Measurements from ENCODE around the gene MICAL2. TPM values are rescaled to one million over a fixed set of nuclear protein-coding genes. Genes with fewer than 3 reads are reported as not detected.

Gene MICAL2
- total and polyA plus RNA-seq, 7 donors: 6.8 to 45.7 (median 15.0) TPM

DNA sequence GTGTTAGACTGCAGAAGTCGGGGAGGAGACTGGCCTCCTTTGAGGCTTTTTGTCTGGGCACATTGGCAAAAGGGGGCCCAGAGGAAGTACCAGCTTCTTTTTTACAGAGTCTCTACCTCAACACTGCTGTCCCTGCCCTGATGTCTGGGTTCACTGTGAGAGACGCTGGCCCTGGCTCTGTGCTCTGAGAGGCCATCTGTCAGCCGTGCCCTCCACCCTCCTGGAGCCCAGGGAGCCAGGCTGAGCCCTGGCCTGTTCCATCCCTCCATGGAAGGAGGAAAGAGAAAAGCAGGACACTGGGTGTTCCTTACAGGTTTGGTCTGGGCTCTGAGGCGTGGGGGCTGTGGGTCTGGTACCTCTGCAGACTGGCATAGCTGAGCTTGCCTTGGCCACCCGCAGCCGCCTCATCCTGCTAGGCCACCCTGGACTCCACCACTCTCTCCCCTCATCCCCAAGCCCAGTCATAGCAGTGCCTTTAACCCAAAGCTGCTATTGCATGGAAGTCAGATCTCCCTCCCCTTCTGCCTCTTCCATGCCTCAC, 161.5 kb downstream of the MICAL2 start:
- WGBS, 3 donors: 89 to 94% (median 91%) methylated on average over 6 of the region's 6 CpGs
- DNase-seq (no peak), ATAC-seq (no peak)
- H3K4me3 ChIP-seq: no peak overlapping the region
- TF ChIP-seq, protein P1, sequence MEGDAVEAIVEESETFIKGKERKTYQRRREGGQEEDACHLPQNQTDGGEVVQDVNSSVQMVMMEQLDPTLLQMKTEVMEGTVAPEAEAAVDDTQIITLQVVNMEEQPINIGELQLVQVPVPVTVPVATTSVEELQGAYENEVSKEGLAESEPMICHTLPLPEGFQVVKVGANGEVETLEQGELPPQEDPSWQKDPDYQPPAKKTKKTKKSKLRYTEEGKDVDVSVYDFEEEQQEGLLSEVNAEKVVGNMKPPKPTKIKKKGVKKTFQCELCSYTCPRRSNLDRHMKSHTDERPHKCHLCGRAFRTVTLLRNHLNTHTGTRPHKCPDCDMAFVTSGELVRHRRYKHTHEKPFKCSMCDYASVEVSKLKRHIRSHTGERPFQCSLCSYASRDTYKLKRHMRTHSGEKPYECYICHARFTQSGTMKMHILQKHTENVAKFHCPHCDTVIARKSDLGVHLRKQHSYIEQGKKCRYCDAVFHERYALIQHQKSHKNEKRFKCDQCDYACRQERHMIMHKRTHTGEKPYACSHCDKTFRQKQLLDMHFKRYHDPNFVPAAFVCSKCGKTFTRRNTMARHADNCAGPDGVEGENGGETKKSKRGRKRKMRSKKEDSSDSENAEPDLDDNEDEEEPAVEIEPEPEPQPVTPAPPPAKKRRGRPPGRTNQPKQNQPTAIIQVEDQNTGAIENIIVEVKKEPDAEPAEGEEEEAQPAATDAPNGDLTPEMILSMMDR (IDR thresholded peaks at IDR 0.05): no peak
- H3K27me3 ChIP-seq (ENCODE audit: insufficient read depth in 3 of 3, low read length in 2 of 3): no peaks in the 10 kb centered on the region
- H3K4me1 ChIP-seq: no peaks in the 10 kb centered on the region
- no peaks in the 10 kb centered on the region for H3K36me3 ChIP-seq (ENCODE audit: insufficient read depth in 1 of 2, low read depth in 1 of 2)
- H3K27ac ChIP-seq: no peak overlapping the region
- intact Hi-C loops (cut with DNase I): no loop called here
- no peaks in the 10 kb centered on the region for H3K9me3 ChIP-seq

DNA sequence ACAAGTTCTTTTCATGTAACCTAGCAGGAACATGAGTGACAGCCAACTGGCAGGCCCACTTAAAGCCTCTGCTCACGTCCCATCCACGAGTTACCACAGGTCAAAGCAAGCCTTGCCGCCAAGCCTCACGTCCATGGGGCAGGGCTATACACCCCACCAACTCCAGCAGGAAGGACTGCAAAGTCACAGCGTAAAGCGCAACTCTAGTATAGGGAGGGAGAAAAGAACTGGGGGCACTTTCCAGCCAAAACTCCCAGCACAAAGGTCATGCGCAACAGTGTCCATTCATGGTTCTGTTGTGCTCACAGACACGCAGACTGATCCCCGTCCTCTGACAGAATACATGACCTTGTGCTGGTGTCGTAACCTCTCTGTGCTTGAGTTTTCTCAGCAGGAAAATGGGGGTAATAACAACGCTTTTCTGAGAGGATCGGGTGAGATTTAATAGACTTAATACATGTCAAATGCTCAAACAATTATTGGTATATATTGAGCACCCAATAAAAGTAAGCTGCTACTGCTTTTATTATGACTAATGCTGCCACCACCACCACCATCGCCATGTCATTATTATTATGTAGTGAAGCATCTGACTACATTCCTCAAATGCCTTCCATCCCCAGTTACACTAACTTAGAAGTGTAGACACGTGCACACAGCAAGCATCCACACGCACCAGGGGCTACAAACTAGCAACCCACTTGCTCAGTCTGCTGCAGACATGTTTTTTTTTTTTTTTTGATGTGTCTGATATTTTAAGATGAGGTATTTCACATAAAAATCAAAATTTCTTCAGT, 162.6 kb downstream of the MICAL2 start:
- H3K4me3 ChIP-seq: no peak overlapping the region
- no peak for ATAC-seq
- TF ChIP-seq, protein P1 (IDR thresholded peaks at IDR 0.05): no peak
- DNase-seq: no peak
- no peaks in the 10 kb centered on the region for H3K9me3 ChIP-seq
- intact Hi-C loops (cut with DNase I): no loop called here
- H3K4me1 ChIP-seq: no peaks in the 10 kb centered on the region
- H3K36me3 ChIP-seq (ENCODE audit: insufficient read depth in 1 of 2, low read depth in 1 of 2): no peaks in the 10 kb centered on the region
- WGBS, 3 donors: 93 to 95% (median 94%) methylated on average over 15 of the region's 15 CpGs
- no peak overlapping the region for H3K27ac ChIP-seq
- no peaks in the 10 kb centered on the region for H3K27me3 ChIP-seq (ENCODE audit: insufficient read depth in 3 of 3, low read length in 2 of 3)

DNA sequence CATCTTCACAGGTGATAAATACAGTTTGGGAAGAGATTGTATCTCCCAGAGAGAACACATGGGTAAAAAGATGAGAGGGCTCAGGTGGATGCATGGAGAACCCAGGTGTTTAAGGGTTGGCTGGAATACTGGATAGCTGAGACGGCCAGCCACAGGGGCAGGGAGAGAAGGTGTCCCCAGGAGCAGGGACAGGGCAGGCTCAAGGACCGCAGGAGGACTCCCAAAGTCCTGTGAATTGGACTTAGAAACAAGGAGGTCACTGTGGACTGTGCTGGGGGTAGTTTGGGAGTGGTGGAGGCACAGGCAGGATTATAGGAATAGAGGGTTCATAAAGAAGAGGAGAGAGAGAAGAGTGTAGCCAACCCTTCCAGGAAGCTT, 163.2 kb downstream of the MICAL2 start:
- no peak overlapping the region for H3K27ac ChIP-seq
- H3K9me3 ChIP-seq: no peaks in the 10 kb centered on the region
- intact Hi-C loops (cut with DNase I): no loop called here
- no peaks in the 10 kb centered on the region for H3K27me3 ChIP-seq (ENCODE audit: insufficient read depth in 3 of 3, low read length in 2 of 3)
- DNase-seq (no peak), ATAC-seq (no peak)
- TF ChIP-seq, protein P1 (IDR thresholded peaks at IDR 0.05): no peak
- H3K36me3 ChIP-seq (ENCODE audit: insufficient read depth in 1 of 2, low read depth in 1 of 2): no peaks in the 10 kb centered on the region
- no peak overlapping the region for H3K4me3 ChIP-seq
- 94 to 97% (median 97%) methylated on average over 2 of the region's 2 CpGs for whole genome bisulfite sequencing, 3 donors
- H3K4me1 ChIP-seq: no peaks in the 10 kb centered on the region

DNA sequence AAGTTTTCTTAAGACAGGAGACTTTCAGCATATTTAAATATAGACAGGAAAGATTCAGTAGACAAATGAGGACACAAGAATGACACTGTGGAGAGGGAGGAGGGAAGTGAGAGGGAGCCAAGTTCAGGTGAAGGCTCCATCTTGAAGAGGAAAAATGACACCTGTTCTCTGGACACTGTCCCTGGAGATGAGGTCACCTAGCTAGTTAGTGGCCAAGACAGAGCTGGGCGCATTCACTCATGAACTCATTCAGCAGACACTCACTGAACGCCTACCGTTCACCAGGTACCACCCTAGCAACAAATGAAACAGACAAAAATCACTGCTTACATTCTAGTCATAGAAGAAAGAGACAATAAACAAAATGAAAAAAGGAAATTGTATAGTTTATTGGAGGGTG, 163.7 kb downstream of the MICAL2 start:
- no peak for ATAC-seq
- Histone ChIP-seq H3K27ac (no peak overlapping the region), H3K36me3 (ENCODE audit: insufficient read depth in 1 of 2, low read depth in 1 of 2) (no peaks in the 10 kb centered on the region), H3K4me1 (no peaks in the 10 kb centered on the region), H3K27me3 (ENCODE audit: insufficient read depth in 3 of 3, low read length in 2 of 3) (no peaks in the 10 kb centered on the region), H3K9me3 (no peaks in the 10 kb centered on the region), H3K4me3 (no peak overlapping the region)
- TF ChIP-seq, protein P1 (IDR thresholded peaks at IDR 0.05): no peak
- DNase-seq: no peak
- intact Hi-C loops (cut with DNase I): no loop called here
- WGBS, 3 donors: 88 to 92% (median 92%) methylated on average over 3 of the region's 3 CpGs

Measured in psoas muscle (tissue), 8 donors.